Caki2 (cell line): ENCODE results near the gene ITSN2. TPM values are rescaled to one million over a fixed set of nuclear protein-coding genes. Genes with fewer than 3 reads are reported as not detected.
"Not testable (repeated sequence)": the region's sequence is repeated elsewhere in the genome, so short reads cannot be mapped to it uniquely, and the experiment has no call there.

Source experiments
- DNase-seq: peaks from one replicate; pipeline ENCODE4 v3.0.0-alpha.2; 2015; ENCODE audit warnings: low read depth
- in situ Hi-C: cut with HindIII; loops from 2 replicates; pipeline ENCODE4 v1.10.0; 2016; ENCODE audit warnings: low sequenced_read_pairs, low pct_unique_long_range_greater_than_20kb, mixed read lengths
- total RNA-seq: library from RNA; depleted of rRNA; stranded (reverse); fragments of >200 nt; shearing (Covaris generic); gene quantifications from 2 replicates; pipeline ENCODE4 v1.2.3, GENCODE V29; 2014; ENCODE audit warnings: low replicate concordance

ITSN2 gene
- total RNA-seq, 1 experiment from 2014 or later = 14.7 TPM

GRCh38 chr2:24372033-24372432 is 11.7 kb upstream of the ITSN2 start:
- in situ Hi-C loops = no loop called here
- DNase-seq = no peak

GRCh38 chr2:24365826-24366225 is 5.5 kb upstream of the ITSN2 start:
- in situ Hi-C loops = no loop called here
- no peak for DNase-seq

- in situ Hi-C loops = no loop called here
- peak; percentile 39 for DNase-seq
These were observed 4.7 kb upstream of the ITSN2 start for GRCh38 chr2:24365051-24365450.

GRCh38 chr2:24363301-24363700 is 3.0 kb upstream of the ITSN2 start:
- no peak for DNase-seq
- in situ Hi-C loops = no loop called here

GRCh38 chr2:24362253-24362652 is 1.9 kb upstream of the ITSN2 start:
- DNase-seq = no peak
- in situ Hi-C loops = no loop called here

- in situ Hi-C loops = no loop called here
These were observed 611 bp upstream of the ITSN2 start for GRCh38 chr2:24360963-24361330.

GRCh38 chr2:24359129-24360049 is 947 bp downstream of the ITSN2 start:
- in situ Hi-C loops = no loop called here
- peak; percentile 9 for DNase-seq

More at GRCh38 chr2:24360963-24361330, 611 bp upstream of the ITSN2 start:
- no peak for DNase-seq

- in situ Hi-C loops, DNase-seq: not testable (repeated sequence)
These were observed 2.6 kb downstream of the ITSN2 start for GRCh38 chr2:24357767-24358166.

GRCh38 chr2:24357115-24357514 is 3.2 kb downstream of the ITSN2 start:
- in situ Hi-C loops, DNase-seq: not testable (repeated sequence)

GRCh38 chr2:24354957-24355356 is 5.4 kb downstream of the ITSN2 start:
- in situ Hi-C loops = no loop called here
- no peak for DNase-seq

- in situ Hi-C loops = no loop called here
- DNase-seq = no peak
These were observed 5.9 kb downstream of the ITSN2 start for GRCh38 chr2:24354395-24354794.

- no peak for DNase-seq
- in situ Hi-C loops = no loop called here
These were observed 6.4 kb downstream of the ITSN2 start for GRCh38 chr2:24353973-24354372.

- in situ Hi-C loops = no loop called here
- no peak for DNase-seq
These were observed 7.0 kb downstream of the ITSN2 start for GRCh38 chr2:24353364-24353763.

- in situ Hi-C loops = no loop called here
- DNase-seq = no peak
These were observed 7.7 kb downstream of the ITSN2 start for GRCh38 chr2:24352664-24353063.

GRCh38 chr2:24351981-24352380 is 8.4 kb downstream of the ITSN2 start:
- DNase-seq = no peak
- in situ Hi-C loops = no loop called here

- in situ Hi-C loops = no loop called here
- DNase-seq = no peak
These were observed 8.8 kb downstream of the ITSN2 start for GRCh38 chr2:24351627-24351938.

- in situ Hi-C loops = no loop called here
- DNase-seq = no peak
These were observed 9.3 kb downstream of the ITSN2 start for GRCh38 chr2:24350826-24351626.

- in situ Hi-C loops = no loop called here
These were observed 11.2 kb downstream of the ITSN2 start for GRCh38 chr2:24349097-24349496.

GRCh38 chr2:24345937-24346336 is 14.4 kb downstream of the ITSN2 start:
- DNase-seq = no peak
- in situ Hi-C loops = no loop called here

More at GRCh38 chr2:24349097-24349496, 11.2 kb downstream of the ITSN2 start:
- no peak for DNase-seq
